Cardiac muscle cell (in vitro differentiated cells and primary cell): ENCODE measurements around the gene PAF1. TPM values are rescaled to one million over a fixed set of nuclear protein-coding genes. Genes with fewer than 3 reads are reported as not detected.

Source experiments
- DNase-seq, 2 donors: peaks; one replicate each; pipeline versions ENCODE4 v3.0.0 to v3.0.0-alpha.2; 2010 to 2017; ENCODE audit warnings: low read depth in 1 of 2, low spot score in 1 of 2
- H3K27ac ChIP-seq: fragments of 200-600 bp; sonication (generic); 2 replicates; pipeline ENCODE4 v1.5.1; 2016
- H3K27me3 ChIP-seq: fragments of 200-600 bp; sonication (generic); 2 replicates; pipeline ENCODE4 v1.6.0; 2016; ENCODE audit warnings: control low read depth
- H3K36me3 ChIP-seq: fragments of 200-600 bp; sonication (generic); 2 replicates; pipeline ENCODE4 v1.5.1; 2016; ENCODE audit warnings: control low read depth
- H3K4me1 ChIP-seq: fragments of 200-600 bp; sonication (generic); 2 replicates; pipeline ENCODE4 v1.8.1; 2017; ENCODE audit warnings: low read depth, mild to moderate bottlenecking, mixed run types
- H3K4me3 ChIP-seq: fragments of 200-600 bp; sonication (generic); 2 replicates; pipeline ENCODE4 v1.5.1; 2016; ENCODE audit warnings: mild to moderate bottlenecking
- H3K9me3 ChIP-seq: fragments of 200-600 bp; sonication (generic); 2 replicates; pipeline ENCODE4 v1.5.1; 2017; ENCODE audit warnings: low read depth, mild to moderate bottlenecking, control low read depth
- polyA plus RNA-seq: library from polyadenylated mRNA; unstranded; fragments of >200 nt; fragmentation: Nextera tagmentation; extraction: Ambion mirVana; gene quantifications from 2 replicates; pipeline ENCODE4 v1.2.1, GENCODE V29; 2016
- total RNA-seq: library from RNA; depleted of rRNA; stranded (reverse); fragments of >200 nt; gene quantifications from 2 replicates; pipeline ENCODE4 v1.2.3, GENCODE V29; 2016
- TF ChIP-seq, protein P1 (sequence below): IDR thresholded peaks from 2 replicates; pipeline ENCODE4 v1.5.1; 2012; ENCODE audit warnings: low read depth, mild to moderate bottlenecking, low read length

The PAF1 gene
- total and polyA plus RNA-seq, 2 experiments from 2014 or later = 61.9 to 78.3 TPM

DNA sequence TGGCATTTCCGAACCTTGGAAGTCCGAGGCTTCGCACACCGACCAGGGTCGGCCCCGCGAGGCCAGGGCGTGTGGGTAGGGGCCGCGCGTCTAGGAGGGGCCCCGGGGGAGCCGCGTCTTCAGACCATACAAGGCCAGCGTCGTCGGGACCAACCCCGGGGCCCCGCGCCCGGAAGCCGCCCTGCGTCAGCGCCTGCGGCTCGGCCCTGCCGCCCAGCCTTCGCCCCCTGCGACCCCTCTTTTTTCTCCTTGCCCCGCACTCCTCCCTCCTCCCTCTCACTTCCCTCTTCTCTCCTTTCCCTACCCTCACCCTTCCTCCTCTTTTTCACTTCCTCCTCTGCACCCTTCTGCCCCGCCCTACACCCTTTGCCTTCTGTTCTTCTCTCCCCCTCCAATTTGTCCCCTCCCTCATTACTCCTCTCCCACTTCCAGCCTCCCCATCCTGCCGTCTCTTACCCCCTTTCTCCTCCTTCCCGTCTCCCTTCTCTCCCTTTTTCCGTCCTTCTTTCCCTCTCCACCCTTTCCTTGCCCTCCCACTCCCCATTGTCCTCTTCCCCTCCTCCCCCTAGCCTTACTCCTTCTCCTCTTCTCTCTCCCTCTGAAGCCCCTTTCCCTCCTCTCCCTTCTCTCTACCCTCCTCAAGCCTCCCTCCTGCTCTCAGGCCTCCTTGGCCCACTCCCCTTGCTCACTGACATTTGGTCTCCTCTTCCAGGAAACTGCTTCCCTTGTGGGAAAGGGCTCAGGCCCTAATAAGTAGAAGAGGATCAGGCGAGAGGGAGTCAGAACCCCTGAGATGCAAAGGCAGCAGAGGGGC lies 19.3 kb upstream of the PAF1 start:
- Histone ChIP-seq H3K9me3 (no peaks in the 10 kb centered on the region), H3K36me3 (no peaks in the 10 kb centered on the region), H3K4me1 (peaks cover 17% of the 10 kb centered on the region), H3K27me3 (no peaks in the 10 kb centered on the region), H3K4me3 (peak overlapping the region; percentile 71), H3K27ac (peak overlapping the region; percentile 94)
- TF ChIP-seq, protein P1, sequence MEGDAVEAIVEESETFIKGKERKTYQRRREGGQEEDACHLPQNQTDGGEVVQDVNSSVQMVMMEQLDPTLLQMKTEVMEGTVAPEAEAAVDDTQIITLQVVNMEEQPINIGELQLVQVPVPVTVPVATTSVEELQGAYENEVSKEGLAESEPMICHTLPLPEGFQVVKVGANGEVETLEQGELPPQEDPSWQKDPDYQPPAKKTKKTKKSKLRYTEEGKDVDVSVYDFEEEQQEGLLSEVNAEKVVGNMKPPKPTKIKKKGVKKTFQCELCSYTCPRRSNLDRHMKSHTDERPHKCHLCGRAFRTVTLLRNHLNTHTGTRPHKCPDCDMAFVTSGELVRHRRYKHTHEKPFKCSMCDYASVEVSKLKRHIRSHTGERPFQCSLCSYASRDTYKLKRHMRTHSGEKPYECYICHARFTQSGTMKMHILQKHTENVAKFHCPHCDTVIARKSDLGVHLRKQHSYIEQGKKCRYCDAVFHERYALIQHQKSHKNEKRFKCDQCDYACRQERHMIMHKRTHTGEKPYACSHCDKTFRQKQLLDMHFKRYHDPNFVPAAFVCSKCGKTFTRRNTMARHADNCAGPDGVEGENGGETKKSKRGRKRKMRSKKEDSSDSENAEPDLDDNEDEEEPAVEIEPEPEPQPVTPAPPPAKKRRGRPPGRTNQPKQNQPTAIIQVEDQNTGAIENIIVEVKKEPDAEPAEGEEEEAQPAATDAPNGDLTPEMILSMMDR = no peak
- peak; percentile 91 to 93 for DNase-seq

DNA sequence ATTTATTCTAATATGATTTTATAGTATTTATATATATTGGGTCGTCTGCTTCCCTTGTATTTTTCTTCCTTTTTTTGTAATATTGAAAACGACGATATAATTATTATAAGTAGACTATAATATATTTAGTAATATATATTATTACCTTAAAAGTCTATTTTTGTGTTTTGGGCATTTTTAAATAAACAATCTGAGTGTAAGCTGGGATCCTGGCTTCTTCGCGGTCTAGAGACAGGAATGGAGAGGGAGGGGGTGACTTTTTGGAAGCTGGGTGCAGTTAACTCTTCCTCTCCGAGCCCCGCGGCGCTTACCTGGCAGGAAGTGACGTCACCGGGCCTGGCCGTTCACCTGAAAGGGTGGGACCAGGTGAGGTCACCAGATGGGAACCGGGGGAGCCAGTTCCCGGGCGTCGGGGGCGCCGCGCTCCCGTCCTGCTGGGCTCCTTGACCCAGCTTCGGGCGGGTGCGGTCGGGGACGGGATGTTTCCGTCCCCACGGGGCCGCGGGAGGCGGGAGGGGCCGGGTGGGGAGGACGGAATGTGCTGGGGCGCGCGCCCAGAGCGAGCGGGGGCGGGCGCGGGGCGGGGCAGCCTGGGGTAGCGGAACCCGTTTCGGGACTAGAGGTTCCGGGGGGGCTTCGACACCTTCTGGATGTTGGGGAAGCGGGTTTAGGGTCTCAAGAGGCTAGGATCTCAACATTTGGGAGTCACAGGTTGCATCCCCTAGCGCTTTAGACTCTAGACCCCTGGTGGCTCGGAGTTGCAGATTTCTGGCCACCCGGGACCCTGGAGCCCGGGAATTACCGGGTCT lies 18.5 kb upstream of the PAF1 start:
- peak; percentile 58 to 88 for DNase-seq
- peaks cover 14% of the 10 kb centered on the region for H3K4me1 ChIP-seq

GRCh38 chr19:39408392-39409207 lies 17.7 kb upstream of the PAF1 start:
- H3K27ac ChIP-seq = no peak overlapping the region
- peaks cover 15% of the 10 kb centered on the region for H3K4me1 ChIP-seq
- no peaks in the 10 kb centered on the region for H3K9me3 ChIP-seq
- peak in 1 of 2 donors; percentile 67 for DNase-seq
- H3K27me3 ChIP-seq = no peaks in the 10 kb centered on the region
- no peaks in the 10 kb centered on the region for H3K36me3 ChIP-seq
- TF ChIP-seq, protein P1 = no peak
- H3K4me3 ChIP-seq = peak overlapping the region; percentile 71

More for the DNA sequence above, 18.5 kb upstream of the PAF1 start:
- Histone ChIP-seq H3K27ac (peak overlapping the region; percentile 94), H3K36me3 (no peaks in the 10 kb centered on the region), H3K9me3 (no peaks in the 10 kb centered on the region), H3K27me3 (no peaks in the 10 kb centered on the region), H3K4me3 (peak overlapping the region; percentile 71)
- TF ChIP-seq, protein P1 = peak; percentile 9

GRCh38 chr19:39407660-39408391 lies 16.9 kb upstream of the PAF1 start:
- peak in 1 of 2 donors; percentile 50 for DNase-seq
- TF ChIP-seq, protein P1 = no peak
- H3K27me3 ChIP-seq = no peaks in the 10 kb centered on the region
- H3K27ac ChIP-seq = no peak overlapping the region
- peak overlapping the region; percentile 89 for H3K4me3 ChIP-seq
- peaks cover 21% of the 10 kb centered on the region for H3K4me1 ChIP-seq
- no peaks in the 10 kb centered on the region for H3K36me3 ChIP-seq
- H3K9me3 ChIP-seq = no peaks in the 10 kb centered on the region

DNA sequence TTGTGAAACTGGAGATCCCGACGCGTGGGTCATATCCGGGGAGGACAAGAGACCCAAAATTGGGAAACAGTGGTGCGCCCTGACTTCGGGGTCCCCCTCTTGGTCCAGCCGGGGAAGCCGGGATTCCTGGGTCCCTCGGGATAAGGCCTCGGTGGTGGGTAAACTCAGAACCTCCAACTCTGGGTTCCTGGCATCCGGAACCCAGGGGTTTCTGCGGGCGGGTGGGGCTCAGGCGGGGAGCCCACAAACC lies 16.4 kb upstream of the PAF1 start:
- peaks cover 22% of the 10 kb centered on the region for H3K4me1 ChIP-seq
- DNase-seq = no peak
- H3K27ac ChIP-seq = peak overlapping the region; percentile 86
- H3K4me3 ChIP-seq = peak overlapping the region; percentile 89
- no peaks in the 10 kb centered on the region for H3K36me3 ChIP-seq
- no peaks in the 10 kb centered on the region for H3K27me3 ChIP-seq
- TF ChIP-seq, protein P1 = no peak
- no peaks in the 10 kb centered on the region for H3K9me3 ChIP-seq
